Common myeloid progenitor, CD34-positive (primary cell): ENCODE results near the gene SLX9.
A peak's percentile ranks its signal among the peaks of the same experiment; 100 is the strongest.

Experiments
- CTCF ChIA-PET: fragments of 350-600 bp; sonication (Branson Sonifier 250); formaldehyde crosslinking; loops from one replicate; lab custom pipeline; 2021; ENCODE audit warnings: antibody characterized with exemption; lab: Charles Lee
- POLR2A ChIA-PET: fragments of 350-600 bp; sonication (Branson Sonifier 250); formaldehyde crosslinking; loops from one replicate; lab custom pipeline; 2021; ENCODE audit warnings: antibody characterized with exemption; lab: Charles Lee
- DNase-seq, 3 donors: peaks; one replicate each; pipeline versions ENCODE4 v3.0.0 to v3.0.0-alpha.2; 2013
- H3K27ac ChIP-seq, 2 experiments: 1 replicate in 1 of 2; 2 replicates in 1 of 2; pipeline ENCODE4 v1.7.0; 2013; ENCODE audit warnings: inconsistent platforms in 2 of 2, low read length in 2 of 2, mild to moderate bottlenecking in 2 of 2, low read depth in 1 of 2, moderate library complexity in 1 of 2; ENCODE audit not compliant: severe bottlenecking in 2 of 2, insufficient read depth in 1 of 2, poor library complexity in 1 of 2
- H3K27me3 ChIP-seq, 5 experiments: replicated peaks in 2 of 5; 1 replicate in 3 of 5; 2 replicates in 2 of 5; pipeline versions ENCODE4 v1.6.1 to v1.7.0; 2013; ENCODE audit warnings: low read length in 4 of 5, mild to moderate bottlenecking in 2 of 5, moderate library complexity in 2 of 5, inconsistent platforms in 1 of 5; ENCODE audit not compliant: insufficient read depth in 5 of 5, control insufficient read depth in 4 of 5
- H3K36me3 ChIP-seq, 4 experiments: 1 replicate in 2 of 4; 2 replicates in 2 of 4; pipeline versions ENCODE4 v1.6.1 to v1.7.0; 2013; ENCODE audit warnings: low read length in 3 of 4, control low read depth in 1 of 4, mild to moderate bottlenecking in 1 of 4; ENCODE audit not compliant: control insufficient read depth in 4 of 4, insufficient read depth in 4 of 4
- H3K4me1 ChIP-seq, 4 experiments: 1 replicate in 3 of 4; 2 replicates in 1 of 4; pipeline versions ENCODE4 v1.6.1 to v1.7.1; 2013; ENCODE audit warnings: low read length in 3 of 4, mild to moderate bottlenecking in 3 of 4, control low read depth in 1 of 4, inconsistent platforms in 1 of 4, moderate library complexity in 1 of 4; ENCODE audit not compliant: control insufficient read depth in 4 of 4, insufficient read depth in 4 of 4; ENCODE audit errors: control extremely low read depth in 1 of 4
- H3K4me3 ChIP-seq, 7 experiments: 1 replicate in 4 of 7; 2 replicates in 3 of 7; pipeline versions ENCODE4 v1.5.1 to v1.7.0; 2013; ENCODE audit warnings: mild to moderate bottlenecking in 7 of 7, low read length in 6 of 7, moderate library complexity in 6 of 7, inconsistent platforms in 2 of 7, low read depth in 2 of 7, control low read depth in 1 of 7; ENCODE audit not compliant: insufficient read depth in 4 of 7, control insufficient read depth in 1 of 7; ENCODE audit errors: extremely low read depth in 1 of 7
- H3K9me3 ChIP-seq, 5 experiments: 1 replicate in 4 of 5; 2 replicates in 1 of 5; pipeline versions ENCODE4 v1.6.1 to v1.7.1; 2013; ENCODE audit warnings: low read length in 4 of 5, mild to moderate bottlenecking in 2 of 5, inconsistent platforms in 1 of 5, low read depth in 1 of 5, moderate library complexity in 1 of 5; ENCODE audit not compliant: control insufficient read depth in 4 of 5, insufficient read depth in 2 of 5; ENCODE audit errors: control extremely low read depth in 1 of 5
- WGBS: methylation state at CpG from one replicate; pipeline ENCODE4 v1.1.5; 2013; ENCODE audit not compliant: insufficient coverage; 5-methylcytosine and 5-hydroxymethylcytosine counted together

Gene SLX9

GRCh38 chr21:44920694-44921604 lies 18.9 kb upstream of the SLX9 start, which contains the start of gene ITGB2:
Gene ITGB2 (minus strand): TSS chr21:44920899. CDS start chr21:44910782, 10,117 bp downstream.
- peak; percentile 52 to 86 (median 78) for DNase-seq
- POLR2A ChIA-PET = no interaction called here
- Histone ChIP-seq H3K4me1 (peaks cover 19 to 81% (median 63%) of the 10 kb centered on the region in 4 experiments), H3K36me3 (peaks cover 0 to 11% (median 8%) of the 10 kb centered on the region in 4 experiments), H3K4me3 (peak within 1 kb of the TSS; percentile 13 to 70 (median 63)), H3K27ac (peak within 1 kb of the TSS in 1 of 2 experiments; percentile 12), H3K9me3 (no peaks in the 10 kb centered on the region), H3K27me3 (no peaks in the 10 kb centered on the region)
- CTCF ChIA-PET = interaction anchor here (2.0 kb wide), 1 partner anchor 28 kb away, joined by 6 read pairs; no protein-coding TSS in a partner anchor
- WGBS = 48% methylated on average over 26 of the region's 29 CpGs

- Histone ChIP-seq H3K4me3 (no peak overlapping the region), H3K27ac (no peak overlapping the region), H3K27me3 (no peaks in the 10 kb centered on the region), H3K4me1 (peaks cover 20 to 88% (median 72%) of the 10 kb centered on the region in 4 experiments), H3K9me3 (no peaks in the 10 kb centered on the region), H3K36me3 (peaks cover 0 to 11% (median 8%) of the 10 kb centered on the region in 4 experiments)
- 95% methylated on average over 4 of the region's 5 CpGs for WGBS
- no peak for DNase-seq
- POLR2A ChIA-PET = no interaction called here
- CTCF ChIA-PET = interaction anchor here (2.0 kb wide), 1 partner anchor 29 kb away, joined by 6 read pairs; no protein-coding TSS in a partner anchor
These were observed 17.9 kb upstream of the SLX9 start for GRCh38 chr21:44921928-44922327.

- POLR2A ChIA-PET = no interaction called here
- peak in 2 of 3 donors; percentile 71 to 75 for DNase-seq
- Histone ChIP-seq H3K9me3 (no peaks in the 10 kb centered on the region), H3K36me3 (no peaks in the 10 kb centered on the region), H3K27me3 (no peaks in the 10 kb centered on the region), H3K27ac (no peak overlapping the region), H3K4me1 (peaks cover 20 to 97% (median 78%) of the 10 kb centered on the region in 4 experiments), H3K4me3 (no peak overlapping the region)
- CTCF ChIA-PET = no interaction called here
- WGBS = 94% methylated on average over 5 of the region's 10 CpGs
These were observed 16.2 kb upstream of the SLX9 start for GRCh38 chr21:44923480-44924084.

DNA sequence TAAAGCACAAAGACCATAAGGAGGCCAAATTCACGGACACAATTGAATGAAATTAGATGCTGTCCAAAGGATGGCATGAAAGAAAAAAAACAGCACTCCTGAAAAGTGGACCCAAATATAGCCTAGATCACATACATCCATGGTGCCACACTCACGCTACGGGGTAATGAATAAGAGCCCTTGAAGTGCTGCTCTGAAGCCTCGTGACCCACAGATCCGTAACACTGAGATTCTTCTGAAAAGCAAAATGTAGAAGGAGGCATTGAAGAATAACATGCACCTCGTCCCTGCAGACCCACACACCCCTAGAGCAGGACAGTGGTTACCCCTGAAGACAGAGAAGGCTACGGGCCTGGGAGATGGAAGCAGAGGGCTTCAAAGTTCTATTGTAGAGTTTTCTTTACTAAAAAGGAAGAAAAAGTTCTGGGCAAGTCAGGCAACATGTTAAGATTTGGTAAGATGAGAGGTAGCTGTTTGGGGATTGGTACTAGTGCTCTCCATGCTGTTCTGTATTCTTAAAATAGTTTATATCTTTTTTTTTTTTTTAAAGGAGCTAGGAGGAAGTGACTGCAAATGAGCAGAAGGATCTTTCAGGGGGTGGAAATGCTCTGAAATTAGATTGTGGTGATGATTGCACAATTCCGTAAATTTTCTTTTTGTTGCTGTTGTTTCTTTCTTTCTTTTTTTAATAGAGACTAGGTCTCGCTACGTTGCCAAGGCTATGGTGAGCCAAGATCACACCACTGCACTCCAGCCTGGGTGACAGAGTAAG lies 15.0 kb upstream of the SLX9 start:
- H3K9me3 ChIP-seq = no peaks in the 10 kb centered on the region
- ChIA-PET CTCF (interaction anchor here (1.0 kb wide), 2 partner anchors 11 to 31 kb away, joined by 3 to 5 read pairs; no protein-coding TSS in a partner anchor), POLR2A (interaction anchor here (0.8 kb wide), 1 partner anchor 16 kb away, joined by 4 read pairs; no protein-coding TSS in a partner anchor)
- H3K4me1 ChIP-seq = peaks cover 20 to 95% (median 69%) of the 10 kb centered on the region in 4 experiments
- H3K27me3 ChIP-seq = no peaks in the 10 kb centered on the region
- WGBS = 65% methylated on average over 2 of the region's 10 CpGs
- H3K4me3 ChIP-seq = no peak overlapping the region
- H3K27ac ChIP-seq = peak overlapping the region in 1 of 2 experiments; percentile 58
- peak; percentile 80 to 94 (median 93) for DNase-seq
- no peaks in the 10 kb centered on the region for H3K36me3 ChIP-seq

DNA sequence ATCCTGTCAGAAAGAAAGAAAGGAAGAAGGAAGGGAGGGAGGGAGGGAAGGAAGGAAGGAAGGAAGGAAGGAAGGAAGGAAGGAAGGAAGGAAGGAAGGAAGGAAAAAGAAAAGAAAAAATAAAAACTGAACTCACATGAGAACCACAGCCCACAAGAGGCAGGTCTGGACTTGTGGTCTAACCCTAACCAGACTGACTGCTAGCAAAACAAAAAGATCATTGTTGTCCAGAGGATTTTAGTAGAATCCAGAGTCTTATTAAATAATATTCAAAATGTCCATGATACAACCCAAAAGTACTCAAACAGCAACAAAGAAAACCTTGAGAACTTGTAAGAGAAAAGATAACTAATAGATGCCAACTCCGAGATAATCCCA lies 14.5 kb upstream of the SLX9 start:
- no peak for DNase-seq
- H3K27me3 ChIP-seq = no peaks in the 10 kb centered on the region
- H3K36me3 ChIP-seq = no peaks in the 10 kb centered on the region
- 100% methylated on average over 1 of the region's 1 CpG for WGBS
- no peaks in the 10 kb centered on the region for H3K9me3 ChIP-seq
- CTCF ChIA-PET = interaction anchor here (1.0 to 1.9 kb wide), 3 partner anchors 10 to 32 kb away, joined by 3 to 10 read pairs (median 5); no protein-coding TSS in a partner anchor
- peak overlapping the region in 1 of 2 experiments; percentile 58 for H3K27ac ChIP-seq
- peaks cover 19 to 95% (median 68%) of the 10 kb centered on the region in 4 experiments for H3K4me1 ChIP-seq
- POLR2A ChIA-PET = interaction anchor here (0.8 kb wide), 1 partner anchor 15 kb away, joined by 4 read pairs; no protein-coding TSS in a partner anchor
- peak overlapping the region in 1 of 7 experiments; percentile 25 for H3K4me3 ChIP-seq

GRCh38 chr21:44926331-44927101 lies 13.3 kb upstream of the SLX9 start:
- peak overlapping the region in 5 of 7 experiments; percentile 26 to 59 (median 48) for H3K4me3 ChIP-seq
- peak in 1 of 3 donors; percentile 58 for DNase-seq
- H3K4me1 ChIP-seq = peaks cover 19 to 95% (median 69%) of the 10 kb centered on the region in 4 experiments
- H3K9me3 ChIP-seq = no peaks in the 10 kb centered on the region
- H3K27me3 ChIP-seq = no peaks in the 10 kb centered on the region
- ChIA-PET POLR2A (interaction anchor here (0.7 to 0.8 kb wide), 2 partner anchors 16 to 45 kb away, joined by 3 read pairs; no protein-coding TSS in a partner anchor), CTCF (interaction anchor here (0.9 to 4.2 kb wide), 7 partner anchors 9 to 127 kb away, joined by 3 to 40 read pairs (median 6); no protein-coding TSS in a partner anchor)
- no peaks in the 10 kb centered on the region for H3K36me3 ChIP-seq
- WGBS = 22% methylated on average over 19 of the region's 24 CpGs
- H3K27ac ChIP-seq = no peak overlapping the region
